ENCODE data around the gene ZNF85. TPM values are rescaled to one million over a fixed set of nuclear protein-coding genes. Genes with fewer than 3 reads are reported as not detected.

The ZNF85 gene
- total RNA-seq, 1 donor from 2014 or later = 3.3 TPM

DNA sequence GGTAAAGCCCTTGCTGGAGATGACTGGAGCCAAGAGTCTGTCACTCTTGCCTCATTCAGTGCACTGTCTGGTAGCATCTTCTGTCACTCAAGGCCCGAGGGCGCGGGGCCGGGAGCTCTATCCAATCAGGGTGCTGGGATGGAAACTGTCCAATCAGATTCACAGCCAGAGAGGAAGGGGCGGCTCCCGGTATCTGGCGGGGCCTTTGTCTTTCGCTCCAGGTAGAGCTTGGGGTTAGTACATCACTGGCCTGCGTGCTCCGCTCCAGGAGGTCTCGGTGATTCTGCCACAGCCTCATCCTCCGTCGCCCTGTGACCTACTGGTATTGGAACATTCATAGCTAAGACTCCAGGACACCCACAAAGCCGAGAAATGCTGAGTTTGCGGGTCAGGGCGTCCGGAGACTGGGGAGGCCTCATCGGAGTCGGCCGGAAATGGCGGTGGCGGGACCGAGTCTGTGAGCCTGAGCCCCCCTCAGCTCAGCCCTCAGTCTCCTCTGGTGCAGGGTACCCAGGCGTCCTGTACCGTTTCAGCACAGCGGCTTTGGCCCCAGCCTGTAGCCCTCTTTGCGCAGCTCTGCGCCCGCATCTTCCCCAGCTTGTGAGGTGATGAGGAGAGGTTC is 76.8 kb downstream of the ZNF85 start:
- Histone ChIP-seq H3K27me3 (no peaks in the 10 kb centered on the region), H3K9me3 (no peaks in the 10 kb centered on the region), H3K4me3 (peak overlapping the region; percentile 45), H3K4me1 (no peaks in the 10 kb centered on the region), H3K36me3 (no peaks in the 10 kb centered on the region), H3K27ac (no peak overlapping the region)
- DNase-seq = peak; percentile 75
- peak; percentile 97 for ATAC-seq
- intact Hi-C loops (cut with DNase I) = no loop called here
- TF ChIP-seq, protein P1, sequence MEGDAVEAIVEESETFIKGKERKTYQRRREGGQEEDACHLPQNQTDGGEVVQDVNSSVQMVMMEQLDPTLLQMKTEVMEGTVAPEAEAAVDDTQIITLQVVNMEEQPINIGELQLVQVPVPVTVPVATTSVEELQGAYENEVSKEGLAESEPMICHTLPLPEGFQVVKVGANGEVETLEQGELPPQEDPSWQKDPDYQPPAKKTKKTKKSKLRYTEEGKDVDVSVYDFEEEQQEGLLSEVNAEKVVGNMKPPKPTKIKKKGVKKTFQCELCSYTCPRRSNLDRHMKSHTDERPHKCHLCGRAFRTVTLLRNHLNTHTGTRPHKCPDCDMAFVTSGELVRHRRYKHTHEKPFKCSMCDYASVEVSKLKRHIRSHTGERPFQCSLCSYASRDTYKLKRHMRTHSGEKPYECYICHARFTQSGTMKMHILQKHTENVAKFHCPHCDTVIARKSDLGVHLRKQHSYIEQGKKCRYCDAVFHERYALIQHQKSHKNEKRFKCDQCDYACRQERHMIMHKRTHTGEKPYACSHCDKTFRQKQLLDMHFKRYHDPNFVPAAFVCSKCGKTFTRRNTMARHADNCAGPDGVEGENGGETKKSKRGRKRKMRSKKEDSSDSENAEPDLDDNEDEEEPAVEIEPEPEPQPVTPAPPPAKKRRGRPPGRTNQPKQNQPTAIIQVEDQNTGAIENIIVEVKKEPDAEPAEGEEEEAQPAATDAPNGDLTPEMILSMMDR (IDR thresholded peaks at IDR 0.05) = no peak

Other genes starting within 250 kb of the ZNF85 start
- gene ZNF66, start 146.9 kb upstream of the ZNF85 start, total RNA-seq = 6.7 TPM
- gene ZNF430, start 97.4 kb downstream of the ZNF85 start, total RNA-seq = 16.7 TPM
- gene ZNF714, start 159.0 kb downstream of the ZNF85 start, total RNA-seq = 5.9 TPM
- 24.5 TPM for gene ZNF431, start 218.8 kb downstream of the ZNF85 start, total RNA-seq